Activated CD8-positive, alpha-beta memory T cell treated with anti-CD3 and anti-CD28 coated beads for 24 hours (primary cell): ENCODE data around the gene FABP1.

ENCODE experiments used
- DNase-seq: peaks from one replicate; pipeline ENCODE4 v3.0.0-alpha.2; 2020

The FABP1 gene

GRCh38 chr2:88136817-88137216 lies 9.0 kb upstream of the FABP1 start:
- DNase-seq, result no peak

- DNase-seq, result no peak
Measured at GRCh38 chr2:88133875-88134274, 6.0 kb upstream of the FABP1 start.

DNA sequence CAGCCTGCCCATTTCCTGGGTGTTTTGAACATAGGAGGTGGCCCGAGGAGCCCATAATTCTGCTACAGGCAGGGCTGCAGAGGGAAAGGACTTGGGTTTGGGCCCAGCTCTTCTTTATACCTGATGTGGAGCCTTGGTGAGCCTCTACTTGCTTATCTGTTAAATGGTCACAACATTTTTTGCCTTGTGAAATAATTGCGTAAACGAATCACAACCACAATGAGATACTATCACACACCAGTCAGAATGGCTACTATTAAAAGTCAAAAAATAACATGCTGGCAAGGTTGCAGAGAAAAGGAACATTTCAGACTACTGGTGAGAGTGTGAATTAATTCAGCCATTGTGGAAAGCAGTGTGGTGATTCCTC lies 4.1 kb upstream of the FABP1 start:
- DNase-seq, result no peak

DNA sequence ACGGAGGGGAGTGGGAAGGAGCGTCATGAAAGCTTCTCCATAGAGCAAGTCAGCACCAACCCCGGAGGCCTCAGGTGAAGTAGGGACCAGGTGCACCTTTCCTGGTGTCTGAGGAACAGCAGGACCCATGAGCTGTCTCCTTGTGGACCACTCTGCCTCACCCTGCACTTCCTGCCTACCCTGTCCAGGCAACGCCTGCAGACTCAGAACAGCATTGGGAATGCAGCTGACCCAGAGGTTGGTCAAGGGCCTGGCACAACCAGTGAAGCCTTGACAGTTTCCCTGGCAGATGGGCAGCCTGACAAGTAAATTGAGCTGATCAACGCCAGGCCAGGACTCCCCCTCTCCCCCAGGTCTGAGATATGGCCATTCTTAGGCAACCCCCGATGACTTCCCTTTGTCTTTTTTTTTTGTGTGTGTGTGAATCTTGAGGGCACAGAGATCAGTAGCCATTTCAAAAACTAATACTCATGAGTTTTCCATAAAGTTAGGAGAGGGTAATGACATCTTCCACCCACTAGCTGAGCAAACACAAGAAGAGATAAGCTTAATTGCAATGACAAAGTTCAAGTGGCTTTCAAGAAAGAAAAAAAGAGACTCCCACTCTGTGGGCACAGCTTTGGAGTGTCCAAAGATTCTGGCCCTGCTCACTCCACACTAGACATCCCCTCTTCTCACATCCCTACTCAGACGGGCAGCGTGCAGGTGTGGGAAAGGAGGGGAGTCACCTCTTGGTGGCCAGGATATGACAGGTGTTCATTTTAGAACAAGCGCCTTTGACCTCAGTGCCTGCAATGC lies 3.5 kb upstream of the FABP1 start:
- DNase-seq, result no peak

DNA sequence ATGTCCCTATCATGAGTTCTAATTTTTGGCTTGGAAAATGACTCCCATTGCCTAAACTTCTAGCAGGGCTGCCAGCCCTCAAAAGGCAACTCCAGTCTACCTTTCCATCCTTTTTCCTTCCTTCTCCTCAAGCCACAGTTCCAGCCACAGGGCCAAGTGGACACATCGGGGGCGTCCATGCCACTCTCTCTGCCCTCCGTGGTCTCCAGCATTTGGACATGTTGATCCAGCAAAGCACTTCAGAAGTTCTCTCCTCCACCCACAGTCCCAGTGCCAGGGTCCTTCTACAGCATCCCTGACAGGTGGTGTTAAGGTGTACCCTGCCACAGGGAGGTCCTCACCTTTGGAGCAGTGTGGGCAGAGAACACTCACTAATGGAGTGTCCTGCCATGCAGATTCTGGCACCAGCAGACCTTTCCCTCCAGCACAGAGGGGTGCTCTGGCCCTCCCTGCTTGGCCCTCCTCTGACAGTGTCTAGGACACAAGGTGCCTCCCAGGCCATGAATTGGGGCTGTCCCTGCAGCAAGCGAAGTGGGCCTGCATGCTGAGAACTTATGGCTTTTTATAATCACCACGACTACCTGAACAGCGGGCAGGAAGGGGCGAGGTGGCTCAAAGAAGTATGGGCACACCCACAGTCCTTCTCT lies 1.6 kb upstream of the FABP1 start:
- no peak for DNase-seq

DNA sequence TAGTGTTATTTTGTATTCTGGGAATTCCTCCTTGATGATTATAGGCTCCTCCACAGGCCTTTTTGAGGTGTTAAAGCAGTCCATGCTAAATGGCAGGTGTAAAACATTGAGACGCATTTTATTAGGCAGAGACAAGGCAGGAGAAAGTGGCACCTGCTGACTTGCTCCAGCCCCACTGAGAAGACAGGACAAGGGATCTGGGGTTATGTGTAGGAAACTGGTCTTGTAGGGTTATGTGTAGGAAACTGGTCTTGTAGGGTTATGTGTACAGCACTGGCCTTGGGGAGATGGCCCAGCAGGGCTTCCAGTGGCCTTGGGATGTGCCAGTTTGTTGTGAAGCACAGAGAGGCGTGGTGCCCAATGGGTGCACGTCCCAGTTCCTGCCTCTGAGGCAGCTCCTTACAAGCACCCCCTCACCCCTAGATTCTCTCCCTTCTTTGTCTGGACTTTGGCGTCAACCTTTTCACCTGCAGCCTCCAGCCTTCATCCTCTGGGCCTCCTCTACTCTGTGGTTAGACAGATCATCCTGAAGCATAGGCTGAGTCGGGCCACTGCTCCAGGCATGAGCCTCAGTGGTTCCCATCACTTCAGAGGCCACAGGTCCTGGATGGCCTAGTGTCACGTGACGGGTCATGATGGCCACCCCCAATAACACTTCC lies 921 bp upstream of the FABP1 start:
- no peak for DNase-seq

GRCh38 chr2:88127638-88127887 lies 299 bp downstream of the FABP1 start:
- no peak for DNase-seq

GRCh38 chr2:88126772-88127637 lies 857 bp downstream of the FABP1 start:
- DNase-seq, result no peak

- DNase-seq, result no peak
Measured at GRCh38 chr2:88125924-88126771, 1.7 kb downstream of the FABP1 start.

DNA sequence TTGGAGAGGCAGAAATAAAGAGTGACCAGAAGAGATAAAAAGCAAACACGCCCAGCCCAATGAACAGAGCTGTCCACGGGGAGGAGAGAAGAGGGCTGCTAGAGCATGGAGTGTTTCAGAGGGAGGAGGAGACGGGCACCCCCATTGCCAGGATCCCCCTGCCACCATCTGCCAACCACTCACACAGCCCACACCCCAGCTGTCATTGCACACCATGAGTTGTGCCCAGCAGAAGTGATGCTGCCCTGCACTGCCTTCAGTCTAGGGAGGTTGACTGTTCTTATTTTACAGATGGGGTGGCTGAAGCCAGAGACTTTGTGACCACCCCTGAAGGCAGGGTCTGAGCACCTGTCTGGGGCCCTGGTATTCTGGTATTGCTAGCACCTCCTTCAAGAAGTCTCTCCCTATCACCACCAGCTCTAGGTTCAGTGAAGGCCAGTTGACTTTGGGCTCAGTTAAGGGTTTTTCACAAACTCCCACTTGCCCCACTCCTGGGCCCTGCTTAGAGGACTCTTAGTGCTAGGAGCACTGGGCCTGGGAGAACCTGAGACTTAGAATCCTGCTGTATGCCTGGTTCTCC lies 2.4 kb downstream of the FABP1 start:
- DNase-seq, result no peak

DNA sequence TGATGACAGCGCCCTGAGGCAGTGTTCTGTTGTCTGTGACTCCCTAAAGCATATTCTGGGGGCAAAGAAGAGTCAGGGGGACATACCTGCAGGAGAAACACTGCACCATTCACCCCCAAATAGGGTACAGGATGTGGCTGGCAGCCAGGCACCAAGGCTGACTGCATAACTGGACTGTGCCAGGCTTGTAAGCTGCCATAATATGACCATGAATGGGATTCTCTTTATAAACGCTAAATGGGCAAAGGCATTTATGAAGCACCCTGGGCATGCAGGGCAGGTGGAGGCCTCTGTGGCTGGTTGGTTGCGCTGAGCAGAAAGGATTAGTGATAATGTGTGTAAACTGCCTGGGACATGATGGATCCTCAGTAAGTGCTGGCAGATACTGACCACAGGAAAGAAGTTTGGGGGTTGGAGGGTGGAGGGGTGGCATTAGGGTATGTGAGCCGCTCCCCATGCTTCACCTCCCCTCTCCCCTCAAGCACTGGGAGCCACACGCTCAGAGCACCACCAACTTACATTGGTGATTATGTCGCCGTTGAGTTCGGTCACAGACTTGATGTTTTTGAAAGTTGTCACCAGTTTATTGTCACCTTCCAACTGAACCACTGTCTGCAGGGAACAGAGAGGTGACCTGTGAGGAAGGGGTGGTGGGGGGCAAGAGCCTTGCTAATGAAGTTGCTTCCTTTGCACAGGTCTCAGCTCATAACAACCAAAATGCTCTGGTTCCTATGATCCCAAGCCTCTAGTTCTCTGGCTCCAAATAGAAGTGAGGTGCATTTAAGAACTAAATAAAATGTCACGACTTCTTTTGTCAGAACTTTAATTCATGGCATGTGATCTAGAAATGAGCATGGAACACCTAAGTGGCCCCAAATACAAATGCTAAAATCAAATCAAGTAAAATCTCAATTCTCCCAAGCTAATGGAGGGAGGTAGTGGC lies 3.6 kb downstream of the FABP1 start:
- no peak for DNase-seq

DNA sequence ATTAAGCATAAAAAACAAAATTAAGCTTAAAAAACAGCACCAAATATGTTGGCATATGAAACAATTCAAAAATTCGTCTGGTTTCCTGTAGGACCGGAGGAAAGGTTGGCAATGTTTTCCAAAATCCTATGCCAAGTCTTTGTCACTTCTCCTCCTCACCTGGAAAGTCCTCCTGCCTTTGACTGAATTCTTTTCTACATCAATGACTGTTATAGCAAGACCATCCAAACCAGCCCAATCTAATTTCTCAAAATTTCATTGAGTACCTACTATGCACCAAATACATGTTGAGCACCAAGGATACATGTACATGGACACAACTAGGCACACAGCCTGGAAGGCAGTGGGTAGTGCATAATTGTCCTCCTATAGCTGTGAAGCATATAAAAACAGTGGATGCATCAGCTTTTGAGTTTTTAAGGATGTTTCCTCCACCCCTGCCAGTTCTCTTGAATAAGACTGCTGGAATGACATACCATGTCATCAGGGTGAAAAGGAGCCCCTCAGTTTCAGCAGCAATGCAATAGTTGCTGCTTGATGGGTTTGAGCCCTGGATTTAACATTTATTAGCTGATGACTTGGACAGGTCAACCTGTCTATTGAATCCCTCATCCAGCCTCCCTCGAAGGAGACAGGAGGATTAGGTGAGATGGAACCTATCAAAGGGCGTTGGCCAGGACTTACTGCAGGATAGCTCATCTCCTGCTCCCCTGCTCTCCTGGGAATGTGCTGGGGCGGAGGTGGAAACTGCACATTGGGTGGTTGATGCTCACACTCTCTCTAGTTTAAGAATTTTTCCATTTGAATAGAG lies 4.5 kb downstream of the FABP1 start:
- no peak for DNase-seq

DNA sequence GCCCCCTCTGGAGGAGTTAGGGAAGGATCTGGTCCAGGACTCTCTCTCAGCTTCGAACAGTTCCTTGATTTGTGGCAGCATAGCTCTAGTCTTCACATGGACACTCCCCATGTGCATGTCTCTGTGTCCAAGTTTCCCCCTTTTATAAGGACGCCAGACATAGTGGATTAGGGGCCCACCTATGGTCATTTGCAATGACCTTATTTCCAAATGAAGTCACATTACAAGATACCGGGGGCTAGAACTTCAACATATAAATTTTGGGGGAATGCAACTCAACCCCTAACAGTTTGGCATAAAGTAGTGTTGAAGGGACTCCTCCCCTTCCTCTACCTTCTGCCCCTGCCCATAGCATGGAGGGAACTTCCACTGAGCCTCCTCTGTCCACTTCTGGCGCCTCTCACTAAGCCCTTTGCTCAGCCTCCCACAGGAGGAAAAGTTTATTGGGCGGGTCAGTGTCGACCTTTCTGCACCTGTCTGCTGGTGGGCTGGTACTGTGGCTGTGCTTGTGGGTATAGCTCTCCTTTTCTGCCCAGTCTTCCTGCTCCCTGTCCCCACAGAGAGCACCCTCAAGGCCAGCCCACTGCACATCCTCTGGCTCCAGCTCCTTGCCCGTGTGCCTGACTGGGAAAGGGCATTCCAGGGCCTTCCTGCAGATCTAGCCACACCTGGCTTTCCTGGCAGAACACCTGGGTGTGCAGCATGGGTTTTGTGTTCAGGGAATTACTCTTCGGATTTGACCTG lies 5.5 kb downstream of the FABP1 start:
- DNase-seq, result no peak

DNA sequence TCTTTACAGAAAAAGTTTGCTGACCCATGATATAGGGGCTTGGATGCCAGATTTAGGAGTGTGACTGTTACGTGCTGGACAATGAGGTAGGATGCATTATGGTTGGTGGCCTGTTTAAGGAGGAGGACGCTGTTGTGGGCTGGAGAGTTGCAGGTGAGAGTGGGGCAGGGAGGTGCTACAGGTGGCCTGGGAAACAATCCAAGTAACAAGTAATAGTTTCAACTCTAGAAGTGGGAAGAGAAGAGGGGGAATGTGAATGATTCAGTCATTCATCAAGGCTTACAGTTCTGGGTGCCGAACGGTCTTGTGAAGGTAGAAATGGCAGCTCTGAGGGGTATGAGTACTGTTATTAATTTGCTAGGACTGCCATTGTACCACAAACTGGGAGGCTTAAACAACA lies 6.2 kb downstream of the FABP1 start:
- no peak for DNase-seq

DNA sequence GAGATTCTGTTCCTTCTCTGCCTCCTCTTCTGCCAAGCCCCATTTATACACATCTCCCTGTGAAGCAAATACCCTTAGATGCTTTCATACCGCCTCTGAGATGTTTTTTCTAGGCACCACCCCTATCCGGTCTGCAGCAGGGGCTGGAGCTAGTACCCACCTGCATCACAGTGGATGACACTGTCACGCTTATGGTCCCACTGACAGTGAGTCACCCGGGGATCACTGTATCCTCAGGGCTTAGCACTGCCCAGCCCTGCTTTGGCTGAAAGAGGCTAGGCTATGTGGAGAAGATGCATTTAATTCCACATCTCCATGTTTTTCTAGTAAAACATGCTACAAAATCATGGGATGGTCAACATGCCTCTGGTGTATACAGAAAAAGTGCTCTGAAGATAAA lies 9.9 kb downstream of the FABP1 start:
- no peak for DNase-seq

GRCh38 chr2:88116669-88117432 lies 11.0 kb downstream of the FABP1 start:
- no peak for DNase-seq

- DNase-seq, result no peak
Measured at GRCh38 chr2:88115825-88116518, 11.9 kb downstream of the FABP1 start.

DNA sequence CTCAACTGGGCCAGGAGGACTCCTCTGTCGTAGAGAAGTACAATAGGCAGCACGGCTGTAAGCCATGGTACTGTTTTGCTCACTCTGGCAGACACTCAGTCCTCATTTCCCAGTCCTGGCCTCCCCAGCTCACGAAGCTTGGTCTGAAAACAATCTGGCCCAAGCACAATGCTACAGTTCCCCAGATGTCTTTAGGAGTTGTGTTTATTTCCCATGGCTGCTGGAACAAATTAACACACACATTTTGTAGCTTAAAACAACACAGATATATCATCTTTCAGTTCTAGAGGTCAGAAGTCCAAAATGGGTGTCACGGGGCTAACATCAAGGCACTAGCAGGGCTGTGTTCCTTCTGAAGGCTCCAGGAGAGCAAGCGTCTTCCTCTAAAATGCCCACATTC lies 13.0 kb downstream of the FABP1 start:
- no peak for DNase-seq
